ENCODE measurements around the gene PRTN3.
A peak's percentile ranks its signal among the peaks of the same experiment; 100 is the strongest.

PRTN3 gene

DNA sequence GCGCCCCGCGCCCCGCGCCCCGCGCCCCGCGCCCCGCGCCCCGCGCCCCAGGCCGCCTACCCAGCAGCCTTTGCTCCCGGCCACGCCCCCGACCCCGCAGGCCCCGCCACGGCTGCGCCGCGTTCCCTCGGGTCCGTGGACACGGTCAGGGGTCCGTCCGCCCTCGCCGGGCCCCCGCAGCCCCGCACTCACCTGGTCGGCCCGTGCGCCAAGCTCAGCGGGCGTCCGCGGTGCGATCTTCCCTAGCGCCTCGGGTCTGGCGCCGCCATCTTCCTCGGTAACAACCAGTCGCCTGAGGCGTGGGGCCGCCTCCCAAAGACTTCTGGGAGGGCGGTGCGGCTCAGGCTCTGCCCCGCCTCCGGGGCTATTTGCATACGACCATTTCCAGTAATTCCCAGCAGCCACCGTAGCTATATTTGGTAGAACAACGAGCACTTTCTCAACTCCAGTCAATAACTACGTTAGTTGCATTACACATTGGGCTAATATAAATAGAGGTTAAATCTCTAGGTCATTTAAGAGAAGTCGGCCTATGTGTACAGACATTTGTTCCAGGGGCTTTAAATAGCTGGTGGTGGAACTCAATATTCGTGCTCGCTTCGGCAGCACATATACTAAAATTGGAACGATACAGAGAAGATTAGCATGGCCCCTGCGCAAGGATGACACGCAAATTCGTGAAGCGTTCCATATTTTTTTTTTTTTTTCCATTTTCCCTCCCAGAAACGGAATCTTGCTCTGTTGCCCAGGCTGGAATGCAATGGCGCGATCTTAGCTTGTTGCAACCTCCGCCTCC, 52.3 kb downstream of the PRTN3 start, which contains the start of the genes MED16 and RNU6-9:
TSS of gene MED16 (minus strand) at position 294 of the 796 bp plus-strand sequence. CDS start 2,056 bp downstream, outside the sequence.
TSS of gene RNU6-9 (plus strand) at position 591 of the 796 bp plus-strand sequence.
- Histone ChIP-seq H3K36me3 (ENCODE audit: insufficient read depth, low read length) (peaks cover 33% of the 10 kb centered on the region), H3K4me3 (ENCODE audit: low read length) (peak within 1 kb of the TSS; percentile 89), H3K9me3 (ENCODE audit: insufficient read depth, low read depth, low read length) (no peaks in the 10 kb centered on the region), H3K9ac (ENCODE audit: low read depth, low read length) (peak within 1 kb of the TSS; percentile 87), H3K4me1 (ENCODE audit: insufficient read depth, low read length) (no peaks in the 10 kb centered on the region), H3K27me3 (ENCODE audit: insufficient read depth, low read length) (no peaks in the 10 kb centered on the region), H3K27ac (ENCODE audit: low read depth, low read length) (peak within 1 kb of the TSS; percentile 91)
- 2% methylated on average over 68 of the region's 69 CpGs for WGBS

- no peak overlapping the region for H3K4me3 ChIP-seq (ENCODE audit: low read length)
- H3K9me3 ChIP-seq (ENCODE audit: insufficient read depth, low read depth, low read length), result no peaks in the 10 kb centered on the region
- H3K4me1 ChIP-seq (ENCODE audit: insufficient read depth, low read length), result no peaks in the 10 kb centered on the region
- H3K36me3 ChIP-seq (ENCODE audit: insufficient read depth, low read length), result peaks cover 28% of the 10 kb centered on the region
- no peaks in the 10 kb centered on the region for H3K27me3 ChIP-seq (ENCODE audit: insufficient read depth, low read length)
- no peak overlapping the region for H3K9ac ChIP-seq (ENCODE audit: low read depth, low read length)
- H3K27ac ChIP-seq (ENCODE audit: low read depth, low read length), result no peak overlapping the region
- 91% methylated on average over 10 of the region's 10 CpGs for WGBS
These were observed 55.6 kb downstream of the PRTN3 start for GRCh38 chr19:896434-896833.

DNA sequence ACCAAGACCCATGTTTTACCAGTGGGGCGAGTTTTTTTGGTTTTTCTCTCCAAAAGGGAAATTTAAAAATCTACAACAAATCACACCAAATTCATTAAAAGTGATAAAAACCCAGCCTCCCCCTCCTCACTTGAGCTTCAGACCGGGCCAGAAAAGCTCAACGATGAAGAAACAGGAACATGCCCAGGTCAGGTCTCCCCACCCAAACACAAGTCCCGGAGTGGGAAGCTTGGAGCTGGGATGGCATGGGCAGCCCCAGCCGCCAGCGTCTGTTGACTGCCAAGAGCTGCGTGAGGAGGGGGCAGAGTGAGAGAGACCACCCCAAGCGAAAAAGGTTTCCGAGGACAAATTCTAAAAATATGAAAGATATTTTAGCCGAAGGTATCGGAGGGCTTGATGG, 56.2 kb downstream of the PRTN3 start:
- no peak overlapping the region for H3K9ac ChIP-seq (ENCODE audit: low read depth, low read length)
- H3K9me3 ChIP-seq (ENCODE audit: insufficient read depth, low read depth, low read length), result no peaks in the 10 kb centered on the region
- no peaks in the 10 kb centered on the region for H3K27me3 ChIP-seq (ENCODE audit: insufficient read depth, low read length)
- 86% methylated on average over 11 of the region's 11 CpGs for WGBS
- no peaks in the 10 kb centered on the region for H3K4me1 ChIP-seq (ENCODE audit: insufficient read depth, low read length)
- peaks cover 28% of the 10 kb centered on the region for H3K36me3 ChIP-seq (ENCODE audit: insufficient read depth, low read length)
- no peak overlapping the region; the same call in 1 of the 2 replicates for H3K27ac ChIP-seq (ENCODE audit: low read depth, low read length)
- no peak overlapping the region for H3K4me3 ChIP-seq (ENCODE audit: low read length)

GRCh38 chr19:897442-898039, 56.7 kb downstream of the PRTN3 start:
- Histone ChIP-seq H3K27me3 (ENCODE audit: insufficient read depth, low read length) (no peaks in the 10 kb centered on the region), H3K9ac (ENCODE audit: low read depth, low read length) (no peak overlapping the region), H3K9me3 (ENCODE audit: insufficient read depth, low read depth, low read length) (no peaks in the 10 kb centered on the region), H3K27ac (ENCODE audit: low read depth, low read length) (no peak overlapping the region; the same call in 1 of the 2 replicates), H3K36me3 (ENCODE audit: insufficient read depth, low read length) (peaks cover 28% of the 10 kb centered on the region), H3K4me1 (ENCODE audit: insufficient read depth, low read length) (no peaks in the 10 kb centered on the region), H3K4me3 (ENCODE audit: low read length) (no peak overlapping the region)
- WGBS, result 87% methylated on average over 26 of the region's 26 CpGs
